CD14-positive monocyte (primary cell): Measurements from ENCODE around the gene RPL35. TPM values are rescaled to one million over a fixed set of nuclear protein-coding genes. Genes with fewer than 3 reads are reported as not detected.

Experiments used
- DNase-seq, 3 donors: peaks; one replicate each; pipeline ENCODE4 v3.0.0-alpha.2; 2011 to 2022
- H2AFZ ChIP-seq: 2 replicates; pipeline ENCODE4 v1.6.0; 2012; ENCODE audit warnings: mild to moderate bottlenecking, low read depth, low read length, inconsistent platforms; ENCODE audit not compliant: insufficient read depth, poor library complexity, severe bottlenecking
- H3K27ac ChIP-seq, 2 donors: 1 replicate in 1 of 2; 2 replicates in 1 of 2; pipeline ENCODE4 v1.5.1; 2012 to 2013; ENCODE audit warnings: low read length in 2 of 2, control low read depth in 1 of 2, inconsistent platforms in 1 of 2, low read depth in 1 of 2, mild to moderate bottlenecking in 1 of 2
- H3K27me3 ChIP-seq, 2 donors: one replicate each; pipeline versions ENCODE4 v1.6.0 to v1.6.1; 2011 to 2013; ENCODE audit warnings: low read length in 2 of 2; ENCODE audit not compliant: control insufficient read depth in 2 of 2, insufficient read depth in 2 of 2
- H3K36me3 ChIP-seq, 2 donors: replicated peaks in 1 of 2; 1 replicate in 1 of 2; 2 replicates in 1 of 2; pipeline versions ENCODE4 v1.5.1 to v1.6.1; 2012 to 2013; ENCODE audit warnings: low read length in 2 of 2, control low read depth in 1 of 2, inconsistent platforms in 1 of 2, mild to moderate bottlenecking in 1 of 2; ENCODE audit not compliant: insufficient read depth in 2 of 2, control insufficient read depth in 1 of 2
- H3K4me1 ChIP-seq, 2 donors: 1 replicate in 1 of 2; 2 replicates in 1 of 2; pipeline versions ENCODE4 v1.5.1 to v1.6.1; 2012 to 2013; ENCODE audit warnings: low read length in 2 of 2, control low read depth in 1 of 2, inconsistent platforms in 1 of 2, mild to moderate bottlenecking in 1 of 2, moderate library complexity in 1 of 2; ENCODE audit not compliant: insufficient read depth in 2 of 2, control insufficient read depth in 1 of 2
- H3K4me2 ChIP-seq: replicated peaks from 2 replicates; pipeline ENCODE3; 2012; ENCODE audit warnings: low read length, moderate library complexity, mild to moderate bottlenecking; ENCODE audit not compliant: poor library complexity, severe bottlenecking; ENCODE audit errors: extremely low read depth
- H3K4me3 ChIP-seq, 3 experiments: fragments of 200-600 bp in 1 of 3; sonication (generic) in 1 of 3; replicated peaks in 1 of 3; 1 replicate in 2 of 3; 2 replicates in 1 of 3; pipeline ENCODE4 v1.5.1; 2011 to 2013; ENCODE audit warnings: low read length in 3 of 3, mild to moderate bottlenecking in 3 of 3, control low read depth in 2 of 3, low read depth in 2 of 3, inconsistent platforms in 1 of 3, moderate library complexity in 1 of 3
- H3K79me2 ChIP-seq: 2 replicates; pipeline ENCODE4 v1.6.0; 2012; ENCODE audit warnings: mild to moderate bottlenecking, control low read depth, inconsistent platforms, low read length, moderate library complexity; ENCODE audit not compliant: insufficient read depth
- H3K9ac ChIP-seq: 2 replicates; pipeline ENCODE4 v1.6.0; 2017; ENCODE audit warnings: low read length, mild to moderate bottlenecking; ENCODE audit not compliant: insufficient read depth, poor library complexity, severe bottlenecking
- H3K9me3 ChIP-seq, 2 donors: replicated peaks in 1 of 2; 1 replicate in 1 of 2; 2 replicates in 1 of 2; pipeline versions ENCODE4 v1.5.1 to v1.6.1; 2012 to 2013; ENCODE audit warnings: low read length in 2 of 2, control low read depth in 1 of 2; ENCODE audit not compliant: control insufficient read depth in 1 of 2, insufficient read depth in 1 of 2
- H4K20me1 ChIP-seq: 2 replicates; pipeline ENCODE4 v1.6.0; 2012; ENCODE audit warnings: mild to moderate bottlenecking, low read length, control low read depth, moderate library complexity; ENCODE audit not compliant: insufficient read depth
- H3K27ac Mint-ChIP-seq, 7 donors: one replicate each; pipeline ENCODE4 v1.8.0; 2020; ENCODE audit warnings: mild to moderate bottlenecking in 7 of 7, mixed read lengths in 7 of 7, moderate library complexity in 6 of 7, inconsistent platforms in 2 of 7
- H3K27me3 Mint-ChIP-seq, 3 donors: one replicate each; pipeline ENCODE4 v1.8.0; 2021 to 2022; ENCODE audit warnings: low read depth in 3 of 3, mild to moderate bottlenecking in 3 of 3, mixed read lengths in 3 of 3, moderate library complexity in 3 of 3, inconsistent platforms in 1 of 3
- H3K36me3 Mint-ChIP-seq, 2 donors: one replicate each; pipeline ENCODE4 v1.8.0; 2020; ENCODE audit warnings: mixed read lengths in 2 of 2, inconsistent platforms in 1 of 2, mild to moderate bottlenecking in 1 of 2
- H3K4me1 Mint-ChIP-seq: one replicate; pipeline ENCODE4 v1.8.0; 2020; ENCODE audit warnings: mild to moderate bottlenecking, mixed read lengths
- H3K4me3 Mint-ChIP-seq, 2 donors: one replicate each; pipeline ENCODE4 v1.8.0; 2020; ENCODE audit warnings: mild to moderate bottlenecking in 2 of 2, mixed read lengths in 2 of 2, moderate library complexity in 1 of 2
- H3K9me3 Mint-ChIP-seq, 7 donors: one replicate each; pipeline ENCODE4 v1.8.0; 2020 to 2022; ENCODE audit warnings: mixed read lengths in 7 of 7, mild to moderate bottlenecking in 6 of 7, moderate library complexity in 6 of 7, inconsistent platforms in 2 of 7
- WGBS: methylation state at CpG from one replicate; pipeline ENCODE4 v1.1.5; 2013; ENCODE audit warnings: missing lambda C conversion rate; ENCODE audit not compliant: insufficient coverage; 5-methylcytosine and 5-hydroxymethylcytosine counted together
- intact Hi-C, 2 donors: fragments of 100-400 bp; cut with micrococcal nuclease; formaldehyde crosslinking; loops; one replicate each; pipeline versions ENCODE4 v1.15.0 to v1.15.1; 2023
- polyA plus RNA-seq, 3 donors: library from polyadenylated mRNA; depleted of rRNA in 1 of 3; unstranded in 2 of 3; stranded (reverse) in 1 of 3; fragments of 300-500 nt in 2 of 3; fragments of >200 nt in 1 of 3; fragmentation: Illumina TruSeq in 2 of 3; gene quantifications; 1 replicate in 2 of 3; 2 replicates in 1 of 3; pipeline ENCODE4 v1.2.3, GENCODE V29; 2012 to 2021
- TF ChIP-seq, protein P1 (sequence below): fragments of 200-600 bp; IDR thresholded peaks from one replicate; pipeline ENCODE4 v1.8.0; 2022; ENCODE audit warnings: antibody characterized with exemption, mild to moderate bottlenecking

Gene RPL35
- polyA plus RNA-seq, 3 donors: 660 to 1,209 (median 828) TPM

DNA sequence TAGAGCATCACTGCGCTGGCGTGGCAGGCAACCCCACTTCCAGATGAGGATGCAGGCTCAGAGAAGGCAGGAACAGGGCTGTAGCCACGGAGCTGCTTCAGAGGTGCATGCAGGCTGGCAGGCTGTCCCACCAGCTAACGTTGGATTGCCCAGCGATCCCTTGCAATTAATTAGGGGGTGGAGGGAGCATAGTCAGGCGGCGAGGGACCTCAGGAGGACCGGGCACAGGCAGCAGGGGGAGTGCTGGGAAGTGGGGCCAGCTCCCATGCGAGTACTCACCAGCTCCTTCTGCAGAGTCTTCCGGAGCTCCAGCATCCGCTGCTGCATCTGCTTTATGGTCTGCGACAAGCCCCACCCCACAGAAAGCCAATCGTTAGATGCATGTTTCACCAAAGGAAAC lies 20.5 kb upstream of the RPL35 start:
- Mint-ChIP-seq H3K9me3 (no peaks in the 10 kb centered on the region), H3K4me3 (no peak overlapping the region), H3K4me1 (no peaks in the 10 kb centered on the region), H3K27ac (no peak overlapping the region), H3K27me3 (peaks cover 0 to 1% (median 0%) of the 10 kb centered on the region in 3 donors), H3K36me3 (peaks cover 85 to 95% of the 10 kb centered on the region in 2 donors)
- Histone ChIP-seq H3K36me3 (peaks cover 78 to 99% of the 10 kb centered on the region in 2 donors), H3K9me3 (no peaks in the 10 kb centered on the region), H3K27me3 (no peaks in the 10 kb centered on the region), H3K4me1 (no peaks in the 10 kb centered on the region), H3K27ac (no peak overlapping the region), H2AFZ (no peak overlapping the region), H3K79me2 (no peaks in the 10 kb centered on the region), H3K4me3 (no peak overlapping the region), H4K20me1 (peaks cover 9% of the 10 kb centered on the region), H3K4me2 (no peak overlapping the region), H3K9ac (no peak overlapping the region)
- TF ChIP-seq, protein P1, sequence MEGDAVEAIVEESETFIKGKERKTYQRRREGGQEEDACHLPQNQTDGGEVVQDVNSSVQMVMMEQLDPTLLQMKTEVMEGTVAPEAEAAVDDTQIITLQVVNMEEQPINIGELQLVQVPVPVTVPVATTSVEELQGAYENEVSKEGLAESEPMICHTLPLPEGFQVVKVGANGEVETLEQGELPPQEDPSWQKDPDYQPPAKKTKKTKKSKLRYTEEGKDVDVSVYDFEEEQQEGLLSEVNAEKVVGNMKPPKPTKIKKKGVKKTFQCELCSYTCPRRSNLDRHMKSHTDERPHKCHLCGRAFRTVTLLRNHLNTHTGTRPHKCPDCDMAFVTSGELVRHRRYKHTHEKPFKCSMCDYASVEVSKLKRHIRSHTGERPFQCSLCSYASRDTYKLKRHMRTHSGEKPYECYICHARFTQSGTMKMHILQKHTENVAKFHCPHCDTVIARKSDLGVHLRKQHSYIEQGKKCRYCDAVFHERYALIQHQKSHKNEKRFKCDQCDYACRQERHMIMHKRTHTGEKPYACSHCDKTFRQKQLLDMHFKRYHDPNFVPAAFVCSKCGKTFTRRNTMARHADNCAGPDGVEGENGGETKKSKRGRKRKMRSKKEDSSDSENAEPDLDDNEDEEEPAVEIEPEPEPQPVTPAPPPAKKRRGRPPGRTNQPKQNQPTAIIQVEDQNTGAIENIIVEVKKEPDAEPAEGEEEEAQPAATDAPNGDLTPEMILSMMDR: no peak
- intact Hi-C loops: no loop called here
- no peak for DNase-seq
- 88% methylated on average over 8 of the region's 13 CpGs for WGBS

DNA sequence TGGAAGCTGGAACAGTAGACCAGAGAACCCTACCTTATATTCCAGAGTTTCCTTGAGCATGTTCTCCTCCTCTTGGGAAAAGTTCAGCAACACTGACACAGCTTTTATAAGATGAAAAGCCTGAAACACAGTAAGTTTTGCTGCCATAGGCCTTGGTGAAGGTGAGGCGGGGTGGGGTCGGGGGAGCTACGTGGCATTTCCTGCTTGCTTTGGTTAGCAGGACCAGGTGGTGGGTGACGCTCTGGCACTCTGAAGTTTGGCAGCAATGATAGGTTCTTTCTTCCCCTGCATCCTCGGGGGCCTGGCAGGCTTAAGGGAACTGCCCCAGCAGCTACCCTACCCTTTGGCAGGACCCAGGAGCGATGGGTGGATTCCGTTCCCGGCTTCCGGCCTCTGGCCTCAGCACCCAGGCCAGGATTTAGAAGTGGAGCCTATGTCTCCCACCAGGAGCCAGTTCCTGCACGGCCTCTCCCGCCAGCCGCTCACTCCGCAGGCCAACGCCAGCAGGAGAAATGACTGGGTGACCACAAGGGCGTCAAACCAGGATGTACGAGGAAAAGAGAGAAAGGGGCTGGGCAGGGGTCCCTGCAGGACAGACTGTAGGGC lies 19.5 kb upstream of the RPL35 start:
- Histone ChIP-seq H3K4me2 (no peak overlapping the region), H2AFZ (no peak overlapping the region), H3K9ac (no peak overlapping the region), H3K4me3 (no peak overlapping the region), H3K36me3 (peaks cover 78 to 99% of the 10 kb centered on the region in 2 donors), H3K9me3 (no peaks in the 10 kb centered on the region), H3K27ac (no peak overlapping the region), H4K20me1 (peaks cover 15% of the 10 kb centered on the region), H3K4me1 (no peaks in the 10 kb centered on the region), H3K79me2 (no peaks in the 10 kb centered on the region), H3K27me3 (no peaks in the 10 kb centered on the region)
- Mint-ChIP-seq H3K4me3 (no peak overlapping the region), H3K9me3 (no peaks in the 10 kb centered on the region), H3K27ac (peak overlapping the region in 1 of 7 donors; percentile 46), H3K36me3 (peaks cover 83 to 95% of the 10 kb centered on the region in 2 donors), H3K27me3 (peaks cover 0 to 1% (median 0%) of the 10 kb centered on the region in 3 donors), H3K4me1 (no peaks in the 10 kb centered on the region)
- WGBS: 97% methylated on average over 11 of the region's 16 CpGs
- TF ChIP-seq, protein P1: no peak
- intact Hi-C loops: no loop called here
- no peak for DNase-seq
